Liver (tissue), 3 donors: Measurements from ENCODE around the gene APP.

Experiments
- ATF3 ChIP-seq: IDR thresholded peaks from 2 replicates; pipeline ENCODE4 v1.6.1; 2016; ENCODE audit warnings: antibody characterized with exemption
- CTCF ChIP-seq: fragments of 150-350 bp; IDR thresholded peaks from 2 replicates; pipeline ENCODE4 v1.5.1; 2017; ENCODE audit warnings: improper control_type of control experiment, low read depth, low read length; ENCODE audit not compliant: missing input control
- JUND ChIP-seq, 2 donors: IDR thresholded peaks; 2 replicates each; pipeline ENCODE4 v1.6.1; 2016; ENCODE audit warnings: antibody characterized with exemption in 2 of 2
- RAD21 ChIP-seq, 2 donors: IDR thresholded peaks; 2 replicates each; pipeline ENCODE4 v1.6.1; 2016; ENCODE audit warnings: antibody characterized with exemption in 2 of 2, mild to moderate bottlenecking in 2 of 2
- REST ChIP-seq: IDR thresholded peaks from 2 replicates; pipeline ENCODE4 v1.6.1; 2016; ENCODE audit warnings: antibody characterized with exemption, mild to moderate bottlenecking
- RXRA ChIP-seq, 2 donors: IDR thresholded peaks; 2 replicates each; pipeline ENCODE4 v1.6.1; 2017 to 2018; ENCODE audit warnings: antibody characterized with exemption in 2 of 2, mild to moderate bottlenecking in 1 of 2
- ZBTB33 ChIP-seq: IDR thresholded peaks from 2 replicates; pipeline ENCODE4 v1.6.1; 2016; ENCODE audit warnings: antibody characterized with exemption
- donor health status: healthy.
- donor health status: healthy.

GRCh38 chr21:25897383-25897782 lies 273.2 kb downstream of the APP start:
- no peak for TF ChIP-seq CTCF
- no peak for TF ChIP-seq ATF3
- TF ChIP-seq RXRA (IDR thresholded peaks at IDR 0.05), result no peak
- TF ChIP-seq REST, result no peak
- TF ChIP-seq JUND (IDR thresholded peaks at IDR 0.05), result no peak
- TF ChIP-seq ZBTB33, result no peak
- TF ChIP-seq RAD21 (IDR thresholded peaks at IDR 0.05), result no peak
